Lower leg skin (tissue), 3 donors: ENCODE measurements around the gene HLX.

Experiments
- CTCF ChIP-seq, 3 donors: fragments of 450-650 bp; IDR thresholded peaks; one replicate each; pipeline ENCODE4 v1.5.1; 2016; ENCODE audit warnings: antibody characterized with exemption in 3 of 3, mild to moderate bottlenecking in 3 of 3, moderate library complexity in 2 of 3
- POLR2A ChIP-seq, 2 donors: fragments of 450-650 bp; IDR thresholded peaks; one replicate each; pipeline ENCODE4 v1.6.1; 2016 to 2017; ENCODE audit warnings: antibody characterized with exemption in 2 of 2, mild to moderate bottlenecking in 1 of 2, moderate library complexity in 1 of 2

GRCh38 chr1:220917101-220917500, 37.9 kb downstream of the HLX start:
- TF ChIP-seq CTCF (IDR thresholded peaks at IDR 0.05) (no peak), POLR2A (IDR thresholded peaks at IDR 0.05) (no peak)
